ENCODE measurements around the gene FKBP2.

FKBP2 gene

DNA sequence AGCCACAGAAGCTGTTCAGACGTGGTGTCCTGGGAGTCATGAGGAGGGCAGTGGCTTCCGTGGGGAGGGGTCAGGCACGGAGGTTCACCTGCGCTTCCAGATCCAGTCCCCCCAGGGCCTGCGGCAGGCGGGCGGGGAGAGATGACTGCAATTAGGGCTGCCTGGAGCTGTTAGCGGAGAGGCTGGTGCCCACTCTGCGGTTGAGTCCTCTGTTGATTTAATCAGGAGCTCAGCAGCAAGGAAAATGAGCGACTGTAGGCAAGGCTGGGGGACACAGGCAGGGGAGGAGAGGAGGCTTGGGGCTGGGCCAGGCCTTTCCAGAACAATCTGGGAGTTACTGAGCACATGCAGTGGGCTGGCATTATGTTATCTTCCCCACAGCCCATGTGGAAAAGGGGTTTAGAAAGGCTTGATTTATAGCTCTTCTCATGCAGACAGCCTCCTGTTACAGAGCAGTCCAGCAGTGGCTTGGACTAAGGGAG, 23.5 kb downstream of the FKBP2 start:
- no peak for TF ChIP-seq EZH2 (IDR thresholded peaks at IDR 0.05)
- TF ChIP-seq POLR2AphosphoS5 (IDR thresholded peaks at IDR 0.05; ENCODE audit: borderline replicate concordance, low read depth, low read length): no peak
- TF ChIP-seq FOXP2 (optimal IDR thresholded peaks at IDR 0.05; ENCODE audit: control extremely low read depth, extremely low read length, insufficient read depth): no peak
- Histone ChIP-seq H3K36me3 (ENCODE audit: insufficient read depth, low read length) (peaks cover 30% of the 10 kb centered on the region; the same call in 1 of the 2 replicates), H3K4me3 (no peak overlapping the region), H3K9ac (ENCODE audit: insufficient read length) (no peak overlapping the region), H3K9me3 (ENCODE audit: low read depth, low read length) (no peaks in the 10 kb centered on the region), H3K27ac (peak overlapping the region; percentile 62)
- DNase-seq (ENCODE audit: low read depth, low spot score): no peak

DNA sequence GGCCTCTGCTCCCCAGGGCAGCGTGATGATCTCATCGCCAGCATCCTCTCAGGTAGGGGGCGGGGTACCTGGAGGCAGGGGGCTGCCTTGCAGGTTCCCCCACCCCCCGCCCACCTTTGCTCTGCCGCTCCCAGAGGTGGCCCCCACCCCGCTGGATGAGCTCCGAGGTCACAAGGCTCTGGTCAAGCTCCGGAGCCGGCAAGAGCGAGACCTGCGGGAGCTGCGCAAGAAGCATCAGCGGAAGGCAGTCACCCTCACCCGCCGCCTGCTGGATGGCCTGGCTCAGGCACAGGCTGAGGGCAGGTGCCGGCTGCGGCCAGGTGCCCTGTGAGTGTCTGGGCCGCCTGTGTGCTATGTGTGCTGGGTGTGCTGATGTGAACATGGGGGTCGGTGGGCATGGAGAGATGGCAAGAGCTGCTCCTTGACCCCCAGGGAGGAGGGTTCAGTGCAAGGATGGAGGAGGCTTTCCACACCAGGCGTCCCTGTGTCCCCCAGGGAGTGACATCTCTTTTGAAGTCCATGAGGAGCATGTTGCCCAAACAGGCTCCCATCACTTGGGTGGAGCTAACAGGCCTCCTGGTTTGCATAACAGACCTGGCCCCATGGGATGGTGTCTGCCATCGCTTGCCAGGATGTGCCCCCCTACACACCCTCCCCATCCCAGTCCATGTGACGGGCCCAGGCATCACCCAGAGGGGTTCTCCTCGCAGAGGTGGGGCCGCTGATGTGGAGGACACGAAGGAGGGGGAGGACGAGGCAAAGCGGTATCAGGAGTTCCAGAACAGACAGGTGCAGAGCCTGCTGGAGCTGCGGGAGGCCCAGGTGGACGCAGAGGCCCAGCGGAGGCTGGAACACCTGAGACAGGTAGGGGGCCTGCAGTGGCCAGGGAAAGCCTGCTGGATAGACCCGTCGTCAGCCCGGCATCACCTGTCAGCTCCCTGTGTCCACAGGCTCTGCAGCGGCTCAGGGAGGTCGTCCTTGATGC, 24.6 kb downstream of the FKBP2 start:
- DNase-seq (ENCODE audit: low read depth, low spot score): no peak
- peaks cover 24% of the 10 kb centered on the region; the same call in 1 of the 2 replicates for H3K36me3 ChIP-seq (ENCODE audit: insufficient read depth, low read length)
- H3K9me3 ChIP-seq (ENCODE audit: low read depth, low read length): no peaks in the 10 kb centered on the region
- no peak for TF ChIP-seq EZH2 (IDR thresholded peaks at IDR 0.05)
- TF ChIP-seq FOXP2 (optimal IDR thresholded peaks at IDR 0.05; ENCODE audit: control extremely low read depth, extremely low read length, insufficient read depth): no peak
- TF ChIP-seq POLR2AphosphoS5 (IDR thresholded peaks at IDR 0.05; ENCODE audit: borderline replicate concordance, low read depth, low read length): no peak
- no peak overlapping the region for H3K9ac ChIP-seq (ENCODE audit: insufficient read length)
- H3K27ac ChIP-seq: no peak overlapping the region
- H3K4me3 ChIP-seq: no peak overlapping the region

GRCh38 chr11:64266339-64266738, 25.4 kb downstream of the FKBP2 start:
- Histone ChIP-seq H3K36me3 (ENCODE audit: insufficient read depth, low read length) (peaks cover 24% of the 10 kb centered on the region; the same call in 1 of the 2 replicates), H3K9me3 (ENCODE audit: low read depth, low read length) (no peaks in the 10 kb centered on the region), H3K9ac (ENCODE audit: insufficient read length) (no peak overlapping the region), H3K4me3 (no peak overlapping the region), H3K27ac (no peak overlapping the region)
- TF ChIP-seq FOXP2 (optimal IDR thresholded peaks at IDR 0.05; ENCODE audit: control extremely low read depth, extremely low read length, insufficient read depth): no peak
- no peak for TF ChIP-seq POLR2AphosphoS5 (IDR thresholded peaks at IDR 0.05; ENCODE audit: borderline replicate concordance, low read depth, low read length)
- no peak for TF ChIP-seq EZH2 (IDR thresholded peaks at IDR 0.05)
- DNase-seq (ENCODE audit: low read depth, low spot score): no peak

DNA sequence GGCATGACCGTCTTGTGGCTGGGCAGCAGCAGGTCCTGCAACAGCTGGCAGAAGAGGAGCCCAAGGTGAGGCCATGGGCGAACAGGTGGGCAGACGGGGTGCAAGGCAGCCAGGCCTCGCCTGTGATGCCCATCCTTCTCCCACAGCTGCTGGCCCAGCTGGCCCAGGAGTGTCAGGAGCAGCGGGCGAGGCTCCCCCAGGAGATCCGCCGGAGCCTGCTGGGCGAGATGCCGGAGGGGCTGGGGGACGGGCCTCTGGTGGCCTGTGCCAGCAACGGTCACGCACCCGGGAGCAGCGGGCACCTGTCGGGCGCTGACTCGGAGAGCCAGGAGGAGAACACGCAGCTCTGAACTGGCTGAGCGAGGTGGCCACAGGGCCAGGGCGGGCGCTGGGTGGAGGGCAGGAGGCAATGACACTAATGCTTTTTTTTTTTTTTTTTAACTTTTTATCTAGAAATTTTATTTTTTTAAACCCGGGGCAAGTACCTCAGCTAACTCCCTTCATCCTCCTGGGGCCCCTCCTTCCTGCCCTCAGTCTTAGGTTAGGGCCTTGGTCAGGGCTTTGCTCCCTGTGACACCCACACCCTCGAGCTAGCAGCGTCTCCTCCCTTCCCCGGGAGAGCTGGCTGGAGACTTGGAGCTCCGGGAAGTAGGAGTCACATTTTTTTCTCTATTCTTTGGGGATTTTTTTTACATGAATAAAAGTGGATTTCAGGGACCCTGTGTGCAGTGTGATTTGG, 26.5 kb downstream of the FKBP2 start:
- Histone ChIP-seq H3K27ac (peak overlapping the region; percentile 70), H3K9me3 (ENCODE audit: low read depth, low read length) (no peaks in the 10 kb centered on the region), H3K36me3 (ENCODE audit: insufficient read depth, low read length) (peaks cover 21% of the 10 kb centered on the region; the same call in 1 of the 2 replicates), H3K9ac (ENCODE audit: insufficient read length) (no peak overlapping the region), H3K4me3 (no peak overlapping the region)
- TF ChIP-seq FOXP2 (optimal IDR thresholded peaks at IDR 0.05; ENCODE audit: control extremely low read depth, extremely low read length, insufficient read depth): no peak
- TF ChIP-seq POLR2AphosphoS5 (IDR thresholded peaks at IDR 0.05; ENCODE audit: borderline replicate concordance, low read depth, low read length): no peak
- TF ChIP-seq EZH2 (IDR thresholded peaks at IDR 0.05): no peak
- no peak for DNase-seq (ENCODE audit: low read depth, low spot score)

GRCh38 chr11:64268025-64268892, 27.4 kb downstream of the FKBP2 start:
- peak overlapping the region; percentile 95 for H3K27ac ChIP-seq
- peaks cover 12% of the 10 kb centered on the region; the same call in 1 of the 2 replicates for H3K36me3 ChIP-seq (ENCODE audit: insufficient read depth, low read length)
- H3K9me3 ChIP-seq (ENCODE audit: low read depth, low read length): no peaks in the 10 kb centered on the region
- no peak for DNase-seq (ENCODE audit: low read depth, low spot score)
- no peak for TF ChIP-seq POLR2AphosphoS5 (IDR thresholded peaks at IDR 0.05; ENCODE audit: borderline replicate concordance, low read depth, low read length)
- no peak for TF ChIP-seq EZH2 (IDR thresholded peaks at IDR 0.05)
- no peak for TF ChIP-seq FOXP2 (optimal IDR thresholded peaks at IDR 0.05; ENCODE audit: control extremely low read depth, extremely low read length, insufficient read depth)
- H3K4me3 ChIP-seq: peak overlapping the region; percentile 80
- peak overlapping the region; percentile 92 for H3K9ac ChIP-seq (ENCODE audit: insufficient read length)

DNA sequence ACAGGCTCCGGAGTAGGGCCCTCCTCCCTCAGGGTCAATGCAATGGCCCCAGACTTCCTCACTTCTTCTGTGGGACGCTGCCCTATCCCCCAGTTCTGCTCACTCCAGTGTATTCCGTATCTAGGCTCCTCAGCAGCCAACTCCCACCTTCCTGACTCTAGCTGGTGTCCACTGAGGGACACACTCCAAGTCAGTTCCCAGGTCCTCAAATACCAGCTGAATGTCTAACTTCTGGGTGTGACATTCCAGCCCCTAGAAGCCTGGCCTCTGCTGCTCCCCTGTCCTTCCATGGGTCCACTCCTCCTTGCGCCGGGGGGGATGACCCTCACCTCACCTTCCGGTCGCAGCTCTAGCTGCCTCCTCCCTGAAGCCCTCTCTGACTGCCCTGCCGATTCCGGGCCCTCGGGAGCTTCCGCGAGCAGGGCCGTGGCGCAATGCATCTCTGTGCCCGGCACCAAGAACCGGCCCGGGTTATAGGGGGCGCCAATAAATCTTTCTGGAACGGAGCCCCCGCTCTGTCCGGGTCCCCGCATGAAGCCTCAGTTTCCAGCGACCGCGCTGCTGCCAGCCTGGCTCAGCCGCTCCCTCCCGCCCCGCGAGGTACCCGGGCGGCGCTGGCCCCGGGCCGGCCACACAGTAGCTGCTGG, 28.1 kb downstream of the FKBP2 start:
- H3K36me3 ChIP-seq (ENCODE audit: insufficient read depth, low read length): peaks cover 5% of the 10 kb centered on the region; the same call in 1 of the 2 replicates
- DNase-seq (ENCODE audit: low read depth, low spot score): no peak
- peak overlapping the region; percentile 95 for H3K27ac ChIP-seq
- TF ChIP-seq FOXP2 (optimal IDR thresholded peaks at IDR 0.05; ENCODE audit: control extremely low read depth, extremely low read length, insufficient read depth): no peak
- no peak for TF ChIP-seq POLR2AphosphoS5 (IDR thresholded peaks at IDR 0.05; ENCODE audit: borderline replicate concordance, low read depth, low read length)
- TF ChIP-seq EZH2 (IDR thresholded peaks at IDR 0.05): no peak
- H3K9ac ChIP-seq (ENCODE audit: insufficient read length): peak overlapping the region; percentile 92
- peak overlapping the region; percentile 80 for H3K4me3 ChIP-seq
- H3K9me3 ChIP-seq (ENCODE audit: low read depth, low read length): no peaks in the 10 kb centered on the region

Data from SK-N-MC (cell line).